ENCODE measurements around the gene KCNJ14.

KCNJ14 gene

DNA sequence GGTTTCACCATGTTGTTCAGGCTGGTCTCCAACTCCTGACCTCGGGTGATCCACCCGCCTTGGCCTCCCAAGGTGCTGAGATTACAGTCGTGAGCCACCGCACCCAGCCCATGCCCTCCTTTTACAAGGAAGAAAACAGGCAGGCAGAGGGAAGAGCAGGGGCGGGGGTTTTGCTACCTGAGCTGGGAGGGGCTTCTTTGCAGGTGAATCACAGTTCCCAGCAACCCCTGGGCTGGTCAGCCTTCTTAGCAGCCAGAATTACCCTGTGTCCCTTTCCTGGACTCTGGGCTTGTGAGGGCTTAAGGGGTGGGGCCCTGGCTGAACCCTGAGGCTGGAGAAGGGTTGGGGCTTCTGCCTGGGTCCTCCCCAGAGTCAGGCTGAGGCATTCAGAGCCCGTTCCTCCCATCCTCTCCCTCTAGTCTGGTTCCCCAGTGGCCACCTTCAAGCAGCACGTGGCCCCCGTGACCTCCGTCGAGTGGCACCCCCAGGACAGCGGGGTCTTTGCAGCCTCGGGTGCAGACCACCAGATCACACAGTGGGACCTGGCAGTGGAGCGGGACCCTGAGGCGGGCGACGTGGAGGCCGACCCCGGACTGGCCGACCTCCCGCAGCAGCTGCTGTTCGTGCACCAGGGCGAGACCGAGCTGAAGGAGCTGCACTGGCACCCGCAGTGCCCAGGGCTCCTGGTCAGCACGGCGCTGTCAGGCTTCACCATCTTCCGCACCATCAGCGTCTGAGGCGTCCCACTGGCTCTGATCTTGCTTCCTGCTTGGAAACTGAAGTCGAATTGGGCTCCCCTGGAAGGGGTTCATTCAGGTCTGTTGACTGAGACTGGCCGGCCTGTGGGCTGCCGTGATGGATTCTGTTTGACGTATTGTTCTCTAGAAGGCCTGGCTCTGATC lies 2.8 kb upstream of the KCNJ14 start:
- Histone ChIP-seq H4K20me1 (ENCODE audit: insufficient read depth, low read length) (peaks cover 54% of the 10 kb centered on the region), H3K79me2 (ENCODE audit: insufficient read depth, low read length) (peaks cover 48% of the 10 kb centered on the region), H2AFZ (ENCODE audit: low read depth, low read length) (no peak overlapping the region), H3K27me3 (ENCODE audit: insufficient read depth, low read length, poor library complexity) (no peaks in the 10 kb centered on the region), H3K9me3 (ENCODE audit: insufficient read depth, low read length, severe bottlenecking) (no peaks in the 10 kb centered on the region), H3K9ac (ENCODE audit: low read depth, low read length) (no peak overlapping the region), H3K36me3 (ENCODE audit: insufficient read depth, low read length) (peaks cover 95% of the 10 kb centered on the region), H3K4me1 (ENCODE audit: insufficient read depth, low read length) (peaks cover 3% of the 10 kb centered on the region; the same call in 1 of the 2 replicates), H3K4me3 (ENCODE audit: low read depth in 1 of 2, low read length in 2 of 2) (no peak overlapping the region), H3K27ac (ENCODE audit: low read length) (no peak overlapping the region), H3K4me2 (ENCODE audit: insufficient read depth, low read length) (no peak overlapping the region)
- ATAC-seq (ENCODE audit: insufficient read depth, low read depth) (no peak), DNase-seq (no peak)
- no peak for TF ChIP-seq EZH2 (IDR thresholded peaks at IDR 0.05; ENCODE audit: borderline replicate concordance, low read depth, low read length, severe bottlenecking)
- TF ChIP-seq, protein P1, sequence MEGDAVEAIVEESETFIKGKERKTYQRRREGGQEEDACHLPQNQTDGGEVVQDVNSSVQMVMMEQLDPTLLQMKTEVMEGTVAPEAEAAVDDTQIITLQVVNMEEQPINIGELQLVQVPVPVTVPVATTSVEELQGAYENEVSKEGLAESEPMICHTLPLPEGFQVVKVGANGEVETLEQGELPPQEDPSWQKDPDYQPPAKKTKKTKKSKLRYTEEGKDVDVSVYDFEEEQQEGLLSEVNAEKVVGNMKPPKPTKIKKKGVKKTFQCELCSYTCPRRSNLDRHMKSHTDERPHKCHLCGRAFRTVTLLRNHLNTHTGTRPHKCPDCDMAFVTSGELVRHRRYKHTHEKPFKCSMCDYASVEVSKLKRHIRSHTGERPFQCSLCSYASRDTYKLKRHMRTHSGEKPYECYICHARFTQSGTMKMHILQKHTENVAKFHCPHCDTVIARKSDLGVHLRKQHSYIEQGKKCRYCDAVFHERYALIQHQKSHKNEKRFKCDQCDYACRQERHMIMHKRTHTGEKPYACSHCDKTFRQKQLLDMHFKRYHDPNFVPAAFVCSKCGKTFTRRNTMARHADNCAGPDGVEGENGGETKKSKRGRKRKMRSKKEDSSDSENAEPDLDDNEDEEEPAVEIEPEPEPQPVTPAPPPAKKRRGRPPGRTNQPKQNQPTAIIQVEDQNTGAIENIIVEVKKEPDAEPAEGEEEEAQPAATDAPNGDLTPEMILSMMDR (IDR thresholded peaks at IDR 0.05; ENCODE audit: borderline replicate concordance, extremely low read depth, low read length, poor library complexity, severe bottlenecking): no peak

DNA sequence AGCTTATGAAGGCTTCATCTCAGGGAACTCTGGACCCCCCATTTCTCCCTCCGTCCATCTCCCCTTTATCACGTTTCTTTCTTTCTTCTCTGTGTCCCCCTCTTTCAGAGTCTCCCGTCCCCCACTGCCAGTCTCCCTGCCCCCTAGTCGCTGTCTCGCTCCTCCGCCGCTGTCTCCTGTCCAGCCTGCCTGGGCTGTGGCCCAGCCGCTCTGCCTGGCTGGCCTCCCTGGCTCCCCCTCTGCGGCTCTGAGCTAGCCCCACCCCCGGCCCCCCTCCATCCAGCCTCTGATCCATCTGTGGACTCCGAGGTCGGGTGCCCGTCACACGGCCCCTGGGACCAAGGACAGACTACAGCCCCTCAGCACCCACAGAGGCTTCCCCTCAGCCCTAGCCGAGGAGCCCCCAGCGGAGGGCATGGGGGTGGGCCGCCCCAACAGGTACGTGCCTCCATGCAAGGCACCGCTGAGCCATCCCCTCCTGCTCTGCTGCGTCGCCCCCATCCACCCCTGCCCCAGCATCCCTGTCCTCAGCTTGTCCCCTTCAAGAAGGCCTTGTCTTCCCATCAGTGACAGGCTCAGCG lies 1.1 kb upstream of the KCNJ14 start:
- ATAC-seq (ENCODE audit: insufficient read depth, low read depth): no peak

DNA sequence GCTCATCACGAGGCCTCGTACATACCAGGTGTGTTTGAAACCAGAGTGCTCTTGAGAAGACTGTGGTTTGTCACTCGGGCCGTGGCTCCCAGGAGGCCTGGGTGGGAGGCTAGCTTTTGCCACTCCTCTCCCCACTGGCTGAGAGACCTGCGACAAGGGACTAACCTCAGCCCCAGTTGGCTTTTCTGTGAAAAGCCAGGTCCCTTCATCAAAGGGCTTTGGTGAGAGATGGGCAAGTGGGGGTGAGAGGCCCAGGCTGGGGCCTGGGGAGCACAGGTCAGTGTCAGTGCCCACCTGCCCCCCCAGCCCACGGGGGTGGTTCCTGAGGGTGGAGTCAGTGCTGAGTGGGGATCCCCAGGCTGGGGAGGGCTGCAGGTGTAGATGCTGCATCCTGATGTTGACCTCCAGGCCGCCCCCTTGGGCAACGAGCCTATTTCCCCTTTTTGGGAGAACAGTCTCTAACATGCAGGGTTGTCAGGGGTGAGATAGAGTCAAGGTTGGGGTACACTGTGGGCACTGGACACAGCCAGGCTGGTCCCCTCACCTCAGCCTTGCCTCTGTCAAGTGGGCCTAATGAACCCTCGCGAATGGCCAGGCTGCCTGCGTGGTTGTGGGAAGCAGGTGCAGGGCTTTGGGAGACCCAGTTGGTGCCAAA lies 661 bp downstream of the KCNJ14 start:
- Histone ChIP-seq H3K9ac (ENCODE audit: low read depth, low read length) (no peak overlapping the region), H2AFZ (ENCODE audit: low read depth, low read length) (no peak overlapping the region), H3K79me2 (ENCODE audit: insufficient read depth, low read length) (peaks cover 18% of the 10 kb centered on the region), H3K4me3 (ENCODE audit: low read depth in 1 of 2, low read length in 2 of 2) (no peak overlapping the region), H3K4me2 (ENCODE audit: insufficient read depth, low read length) (no peak overlapping the region), H3K9me3 (ENCODE audit: insufficient read depth, low read length, severe bottlenecking) (no peaks in the 10 kb centered on the region), H3K36me3 (ENCODE audit: insufficient read depth, low read length) (peaks cover 69% of the 10 kb centered on the region), H3K27me3 (ENCODE audit: insufficient read depth, low read length, poor library complexity) (no peaks in the 10 kb centered on the region), H4K20me1 (ENCODE audit: insufficient read depth, low read length) (peaks cover 51% of the 10 kb centered on the region), H3K27ac (ENCODE audit: low read length) (no peak overlapping the region), H3K4me1 (ENCODE audit: insufficient read depth, low read length) (no peaks in the 10 kb centered on the region)
- TF ChIP-seq, protein P1 (IDR thresholded peaks at IDR 0.05; ENCODE audit: borderline replicate concordance, extremely low read depth, low read length, poor library complexity, severe bottlenecking): no peak
- TF ChIP-seq EZH2 (IDR thresholded peaks at IDR 0.05; ENCODE audit: borderline replicate concordance, low read depth, low read length, severe bottlenecking): no peak
- ATAC-seq (ENCODE audit: insufficient read depth, low read depth) (no peak), DNase-seq (no peak)

More for the DNA sequence above, 1.1 kb upstream of the KCNJ14 start:
- no peak overlapping the region for H3K9ac ChIP-seq (ENCODE audit: low read depth, low read length)
- H3K4me2 ChIP-seq (ENCODE audit: insufficient read depth, low read length): no peak overlapping the region
- TF ChIP-seq, protein P1 (IDR thresholded peaks at IDR 0.05; ENCODE audit: borderline replicate concordance, extremely low read depth, low read length, poor library complexity, severe bottlenecking): no peak
- TF ChIP-seq EZH2 (IDR thresholded peaks at IDR 0.05; ENCODE audit: borderline replicate concordance, low read depth, low read length, severe bottlenecking): no peak
- H3K4me1 ChIP-seq (ENCODE audit: insufficient read depth, low read length): no peaks in the 10 kb centered on the region
- H3K27ac ChIP-seq (ENCODE audit: low read length): no peak overlapping the region
- H2AFZ ChIP-seq (ENCODE audit: low read depth, low read length): no peak overlapping the region
- H3K9me3 ChIP-seq (ENCODE audit: insufficient read depth, low read length, severe bottlenecking): no peaks in the 10 kb centered on the region
- peaks cover 87% of the 10 kb centered on the region for H3K36me3 ChIP-seq (ENCODE audit: insufficient read depth, low read length)
- H3K4me3 ChIP-seq (ENCODE audit: low read depth in 1 of 2, low read length in 2 of 2): no peak overlapping the region
- no peaks in the 10 kb centered on the region for H3K27me3 ChIP-seq (ENCODE audit: insufficient read depth, low read length, poor library complexity)
- DNase-seq: no peak
- peaks cover 61% of the 10 kb centered on the region for H4K20me1 ChIP-seq (ENCODE audit: insufficient read depth, low read length)
- peaks cover 35% of the 10 kb centered on the region for H3K79me2 ChIP-seq (ENCODE audit: insufficient read depth, low read length)
